Mammary epithelial cell (primary cell): ENCODE measurements around the gene TMEM233.

Experiments used
- EZH2 ChIP-seq: IDR thresholded peaks from 2 replicates; pipeline ENCODE4 v1.6.1; 2012; ENCODE audit warnings: low read length, inconsistent platforms, borderline replicate concordance
- TF ChIP-seq, protein P1 (sequence below), 2 donors: IDR thresholded peaks in 1 of 2; conservative IDR thresholded peaks in 1 of 2; 2 replicates each; pipeline ENCODE4 v1.5.1; 2011 to 2012; ENCODE audit warnings: inconsistent platforms in 2 of 2, low read length in 2 of 2, mild to moderate bottlenecking in 2 of 2, control low read depth in 1 of 2, low read depth in 1 of 2; ENCODE audit not compliant: insufficient read depth in 1 of 2; ENCODE audit errors: extremely low read depth in 1 of 2

- TF ChIP-seq, protein P1, sequence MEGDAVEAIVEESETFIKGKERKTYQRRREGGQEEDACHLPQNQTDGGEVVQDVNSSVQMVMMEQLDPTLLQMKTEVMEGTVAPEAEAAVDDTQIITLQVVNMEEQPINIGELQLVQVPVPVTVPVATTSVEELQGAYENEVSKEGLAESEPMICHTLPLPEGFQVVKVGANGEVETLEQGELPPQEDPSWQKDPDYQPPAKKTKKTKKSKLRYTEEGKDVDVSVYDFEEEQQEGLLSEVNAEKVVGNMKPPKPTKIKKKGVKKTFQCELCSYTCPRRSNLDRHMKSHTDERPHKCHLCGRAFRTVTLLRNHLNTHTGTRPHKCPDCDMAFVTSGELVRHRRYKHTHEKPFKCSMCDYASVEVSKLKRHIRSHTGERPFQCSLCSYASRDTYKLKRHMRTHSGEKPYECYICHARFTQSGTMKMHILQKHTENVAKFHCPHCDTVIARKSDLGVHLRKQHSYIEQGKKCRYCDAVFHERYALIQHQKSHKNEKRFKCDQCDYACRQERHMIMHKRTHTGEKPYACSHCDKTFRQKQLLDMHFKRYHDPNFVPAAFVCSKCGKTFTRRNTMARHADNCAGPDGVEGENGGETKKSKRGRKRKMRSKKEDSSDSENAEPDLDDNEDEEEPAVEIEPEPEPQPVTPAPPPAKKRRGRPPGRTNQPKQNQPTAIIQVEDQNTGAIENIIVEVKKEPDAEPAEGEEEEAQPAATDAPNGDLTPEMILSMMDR (conservative IDR thresholded peaks at IDR 0.05 in 1 of 2, IDR thresholded peaks at IDR 0.05 in 1 of 2; ENCODE audit: extremely low read depth in 1 of 2, insufficient read depth in 1 of 2, low read depth in 1 of 2, low read length in 2 of 2): no peak
- no peak for TF ChIP-seq EZH2
These were observed 81.0 kb downstream of the TMEM233 start for GRCh38 chr12:119674560-119674959.
